SIG-M5 treated with dmso at 0.1 percent for 504 hours (cell line): Measurements from ENCODE around the gene PRDX3.

Source experiments
- DNase-seq: peaks from one replicate; lab custom pipeline; 2025; ENCODE audit not compliant: unreplicated experiment; lab: John Stamatoyannopoulos, UW

Gene PRDX3

GRCh38 chr10:119131512-119132240 lies 46.9 kb downstream of the PRDX3 start:
- peak; percentile 93 for DNase-seq

DNA sequence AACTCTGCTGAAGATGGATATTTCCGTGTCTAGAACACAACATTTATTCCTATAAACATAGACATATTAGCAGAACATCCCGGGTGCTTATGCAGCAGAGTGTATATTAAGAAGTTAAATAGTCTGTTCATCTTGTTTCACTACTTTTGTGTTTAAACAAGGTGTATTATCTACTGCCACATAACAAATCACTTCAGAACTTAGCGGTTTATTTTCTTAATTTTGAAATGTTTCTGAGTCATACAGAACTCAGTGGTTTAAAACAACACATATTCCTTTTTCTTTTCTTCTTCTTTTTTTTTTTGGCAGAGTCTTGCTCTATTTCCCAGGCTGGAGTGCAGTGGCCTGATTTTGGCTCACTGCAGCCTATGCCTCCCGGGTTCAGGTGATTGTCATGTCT lies 48.9 kb downstream of the PRDX3 start:
- no peak for DNase-seq

DNA sequence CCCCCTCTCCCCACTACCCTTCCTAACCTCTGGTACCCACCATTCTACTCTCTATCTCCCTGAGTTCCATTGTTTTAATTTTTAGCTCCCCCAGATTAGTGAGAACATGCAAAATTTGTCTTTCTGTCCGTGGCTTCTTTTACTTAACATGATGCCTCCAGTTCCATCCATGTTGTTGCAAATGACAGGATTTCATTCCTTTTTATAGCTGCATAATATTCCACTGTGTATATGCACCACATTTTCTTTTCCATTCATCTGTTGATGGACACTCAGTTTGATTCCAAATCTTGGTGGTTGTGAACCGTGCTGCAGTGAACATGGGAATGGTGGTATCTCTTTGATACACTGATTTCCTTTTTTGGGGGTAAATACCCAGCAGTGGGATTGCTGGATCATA lies 52.7 kb downstream of the PRDX3 start:
- no peak for DNase-seq

DNA sequence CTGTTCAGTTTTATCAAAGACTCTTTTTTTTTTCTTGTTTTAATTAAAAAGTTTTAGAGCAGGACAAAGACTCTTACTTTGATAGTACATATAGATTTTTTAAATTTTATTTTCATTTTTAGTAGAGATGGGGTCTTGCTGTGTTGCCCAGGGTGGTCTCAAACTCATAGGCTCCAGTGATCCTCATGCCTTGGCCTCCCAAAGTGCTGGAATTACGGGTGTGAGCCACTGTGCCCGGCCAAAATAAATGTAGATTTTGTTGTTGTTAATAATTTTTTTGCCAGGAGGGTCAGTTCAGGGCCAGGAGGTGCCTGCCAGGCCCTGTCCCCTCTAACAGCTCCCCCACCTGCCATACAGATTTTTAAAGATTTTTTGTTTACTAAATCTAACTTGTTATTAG lies 57.7 kb downstream of the PRDX3 start:
- DNase-seq, result no peak

DNA sequence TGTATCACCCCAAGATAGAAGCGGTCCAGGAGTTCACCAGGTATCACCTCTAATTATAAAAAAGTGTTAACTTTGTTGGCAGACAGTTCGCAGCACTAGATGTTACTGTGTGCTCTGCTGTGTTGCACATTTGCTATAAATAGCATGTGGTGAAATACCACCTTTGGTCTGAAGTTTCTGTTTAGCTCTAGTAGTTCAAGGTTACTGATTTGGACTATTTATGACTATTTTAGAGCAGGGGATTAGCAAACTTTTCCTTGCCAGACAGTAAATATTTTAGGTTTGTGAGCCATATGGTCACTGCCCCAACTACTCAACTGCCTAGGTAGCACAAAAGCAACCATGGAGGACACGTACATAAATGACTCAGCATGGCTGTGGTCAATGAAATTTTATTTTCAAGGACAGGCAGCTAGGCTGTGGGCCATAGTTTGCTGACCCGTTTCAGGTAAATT lies 58.2 kb downstream of the PRDX3 start:
- peak; percentile 61 for DNase-seq

DNA sequence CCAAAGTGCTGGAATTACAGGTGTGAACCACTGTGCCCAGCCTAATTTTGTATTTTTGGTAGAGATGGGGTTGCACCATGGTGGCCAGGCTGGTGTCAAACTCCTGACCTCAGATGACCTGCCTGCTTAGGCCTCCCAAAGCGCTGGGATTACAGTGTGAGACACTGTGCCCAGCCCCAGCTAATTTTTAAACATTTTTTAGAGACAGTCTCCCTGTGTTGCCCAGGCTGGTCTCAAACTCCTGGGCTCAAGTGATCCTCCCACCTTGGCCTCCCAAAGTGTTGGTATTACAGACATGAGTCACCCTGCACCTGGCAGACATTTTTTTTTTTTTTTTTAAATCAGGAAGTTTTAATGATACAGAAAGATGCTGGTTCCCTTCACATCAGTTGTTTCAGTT lies 59.2 kb downstream of the PRDX3 start:
- no peak for DNase-seq

DNA sequence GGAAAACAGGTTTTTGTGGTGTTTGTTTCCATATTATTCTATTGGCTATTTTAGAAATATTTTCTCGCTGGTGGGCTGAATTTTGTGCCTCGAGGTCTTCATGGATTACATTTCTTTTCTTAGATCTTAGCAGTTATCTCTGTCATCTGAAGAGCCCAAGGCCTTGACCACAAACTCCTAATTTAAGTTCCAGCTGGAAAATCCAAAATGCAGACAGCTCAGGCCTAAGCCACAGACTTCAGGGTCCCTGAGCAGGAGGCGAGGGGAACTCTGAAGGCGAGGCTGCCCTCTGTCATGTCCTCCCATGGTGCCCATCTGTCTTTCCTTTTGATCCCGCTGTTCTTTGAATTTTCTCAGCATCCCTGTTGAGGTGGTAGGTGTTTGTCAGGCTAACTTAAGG lies 60.4 kb downstream of the PRDX3 start:
- DNase-seq, result no peak
